ENCODE measurements around the gene GMIP.

Gene GMIP

GRCh38 chr19:19659646-19660245 lies 16.3 kb upstream of the GMIP start:
- no peak for TF ChIP-seq CTCF (IDR thresholded peaks at IDR 0.05; ENCODE audit: control extremely low read depth, extremely low read depth, low read depth, missing control alignments)
- ChIA-PET POLR2A (no interaction called here), CTCF (interaction anchor here (1.4 kb wide), 1 partner anchor 16 kb away, joined by 5 read pairs; the partner anchor contains the start of gene GMIP)
- no peak for DNase-seq (ENCODE audit: extremely low spot score)

DNA sequence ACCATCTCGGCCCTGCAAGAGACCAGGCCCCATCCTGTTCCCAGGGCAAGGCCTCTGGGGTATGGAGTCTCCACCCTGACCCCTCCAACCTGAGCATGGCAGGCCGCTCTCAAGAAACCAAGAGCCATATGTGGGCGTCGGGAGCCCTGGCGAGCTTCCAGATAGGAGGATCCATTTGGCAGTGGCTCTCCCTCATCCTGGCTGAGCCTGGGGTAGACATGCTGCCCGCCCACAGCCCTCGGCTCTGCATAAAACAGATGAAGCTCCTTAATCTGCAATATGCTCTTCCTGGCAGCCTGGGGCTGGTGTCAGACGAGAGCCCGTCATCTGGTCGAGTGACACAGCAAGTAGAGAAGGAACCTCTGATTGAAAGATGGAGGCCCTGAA lies 13.9 kb upstream of the GMIP start:
- POLR2A ChIA-PET = no interaction called here

DNA sequence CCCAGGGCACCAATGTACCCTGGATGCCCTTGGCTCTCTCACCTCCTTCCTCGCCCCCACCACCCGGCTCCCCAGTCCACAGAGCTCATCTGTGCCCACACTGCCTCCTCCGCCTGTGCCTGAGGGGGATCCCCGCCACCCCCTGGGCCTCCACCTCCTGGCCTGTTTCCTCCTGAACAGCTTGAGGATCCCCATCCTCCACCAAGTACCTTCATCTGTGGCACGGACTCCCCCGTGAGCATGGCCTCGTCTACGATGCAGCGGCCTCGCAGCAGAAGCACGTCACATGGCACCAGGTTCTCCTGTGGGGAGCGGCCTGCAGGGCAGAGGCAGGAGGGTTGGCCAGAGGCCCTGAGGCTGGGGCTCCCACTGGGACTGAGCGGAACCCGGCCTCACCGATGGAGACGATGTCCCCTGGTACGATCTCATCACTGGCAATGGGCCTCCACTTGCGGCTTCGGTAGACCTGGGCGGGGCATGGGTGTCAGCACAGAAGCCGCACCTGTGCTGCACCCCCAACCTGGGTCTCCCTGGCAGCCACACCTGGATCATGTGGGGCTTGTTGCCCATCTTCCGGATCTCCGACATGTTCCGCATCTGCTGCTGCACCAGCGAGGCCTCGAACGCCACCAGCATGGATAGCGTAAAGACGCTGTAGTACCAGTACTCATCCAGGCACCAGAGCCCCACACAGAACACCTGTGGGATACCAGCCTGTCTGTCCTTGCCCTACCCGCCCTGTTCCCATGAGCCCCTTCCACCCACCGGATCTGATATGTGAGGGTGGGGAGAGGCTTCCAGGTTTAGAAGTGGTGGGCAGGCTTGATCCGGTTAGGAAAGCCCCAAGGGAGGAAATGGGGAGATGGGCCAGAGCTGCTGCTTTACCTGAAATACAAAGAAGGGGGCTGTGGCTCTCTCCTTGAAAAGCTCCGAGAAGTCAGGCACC lies 13.3 kb upstream of the GMIP start:
- ChIA-PET CTCF (interaction anchor here (1.2 to 1.8 kb wide), 3 partner anchors 12 to 125 kb away, joined by 3 to 7 read pairs (median 4); no protein-coding TSS in a partner anchor), POLR2A (no interaction called here)
- no peak for DNase-seq (ENCODE audit: extremely low spot score)
- TF ChIP-seq CTCF (IDR thresholded peaks at IDR 0.05; ENCODE audit: control extremely low read depth, extremely low read depth, low read depth, missing control alignments) = no peak

More for the DNA sequence above, 13.9 kb upstream of the GMIP start:
- CTCF ChIA-PET = interaction anchor here (1.2 to 1.8 kb wide), 2 partner anchors 13 to 125 kb away, joined by 4 to 7 read pairs; no protein-coding TSS in a partner anchor
- TF ChIP-seq CTCF (IDR thresholded peaks at IDR 0.05; ENCODE audit: control extremely low read depth, extremely low read depth, low read depth, missing control alignments) = no peak
- no peak for DNase-seq (ENCODE audit: extremely low spot score)

DNA sequence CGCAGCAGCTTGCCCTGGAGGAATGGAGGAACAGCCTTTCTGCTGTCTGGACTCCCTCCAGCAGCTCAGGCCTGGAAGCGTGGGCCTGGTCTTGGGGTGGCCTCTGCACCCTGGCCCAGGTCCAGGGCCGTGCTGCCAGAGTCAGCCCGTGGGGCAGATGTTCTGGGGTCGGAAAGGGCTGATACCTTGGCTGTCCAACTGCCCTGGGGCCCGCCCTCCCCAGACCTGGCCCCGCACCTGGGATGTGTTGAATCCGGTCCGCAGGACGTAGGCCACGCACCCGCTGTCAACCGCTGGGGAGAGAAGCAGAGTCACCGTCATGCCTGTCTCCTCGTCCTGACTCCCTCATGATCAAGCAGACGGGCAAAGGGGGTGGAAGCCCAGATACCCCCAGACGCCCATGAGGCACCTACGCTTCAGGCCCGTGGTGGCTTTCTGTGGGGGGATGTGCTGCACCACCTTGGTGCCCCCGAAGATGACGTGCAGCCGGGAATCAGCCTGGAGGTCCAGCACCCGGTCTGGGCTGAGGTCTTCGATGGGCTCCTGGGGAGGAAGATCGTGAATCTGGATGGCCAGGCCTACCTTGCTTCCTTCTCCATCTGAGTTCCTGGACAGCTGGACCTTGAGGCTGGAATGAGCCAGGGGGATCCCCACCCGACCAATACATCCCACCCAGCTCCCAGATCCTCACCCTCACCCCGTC lies 12.3 kb upstream of the GMIP start:
- no peak for DNase-seq (ENCODE audit: extremely low spot score)
- ChIA-PET POLR2A (no interaction called here), CTCF (interaction anchor here (1.2 to 1.7 kb wide), 2 partner anchors 7 to 103 kb away, joined by 3 to 5 read pairs; partner anchors contain the start of gene ATP13A1)
- no peak for TF ChIP-seq CTCF (IDR thresholded peaks at IDR 0.05; ENCODE audit: control extremely low read depth, extremely low read depth, low read depth, missing control alignments)

- no peak for TF ChIP-seq CTCF (IDR thresholded peaks at IDR 0.05; ENCODE audit: control extremely low read depth, extremely low read depth, low read depth, missing control alignments)
- ChIA-PET POLR2A (no interaction called here), CTCF (interaction anchor here (1.7 kb wide), 1 partner anchor 8 kb away, joined by 5 read pairs; the partner anchor contains the start of gene ATP13A1)
- DNase-seq (ENCODE audit: extremely low spot score) = no peak
These were observed 11.7 kb upstream of the GMIP start for GRCh38 chr19:19655051-19655594.

DNA sequence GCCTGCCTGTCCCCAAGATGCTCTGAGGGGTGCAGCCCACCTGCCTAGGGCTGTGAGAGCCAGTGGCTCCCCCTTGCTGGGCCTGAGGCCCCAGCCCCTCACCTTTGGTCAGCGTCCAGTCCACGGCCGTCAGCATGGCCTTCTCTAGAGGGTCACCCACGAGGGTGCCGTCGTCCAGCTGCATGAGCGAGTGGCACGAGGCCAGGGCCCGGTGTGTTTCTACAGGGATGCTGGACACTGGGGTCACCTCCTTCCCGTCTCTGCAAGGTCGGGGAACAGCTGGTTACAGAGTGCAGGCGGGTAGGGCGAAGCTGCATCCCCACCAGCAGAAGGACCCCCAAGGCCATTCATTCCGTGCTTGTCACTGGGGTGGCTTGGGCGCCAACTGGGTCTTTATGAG lies 11.0 kb upstream of the GMIP start:
- ChIA-PET CTCF (interaction anchor here (1.7 kb wide), 1 partner anchor 9 kb away, joined by 5 read pairs; the partner anchor contains the start of gene ATP13A1), POLR2A (no interaction called here)
- DNase-seq (ENCODE audit: extremely low spot score) = no peak
- no peak for TF ChIP-seq CTCF (IDR thresholded peaks at IDR 0.05; ENCODE audit: control extremely low read depth, extremely low read depth, low read depth, missing control alignments)
